HFF-Myc (cell line): ENCODE results near the gene KITLG.

Experiments
- DNase-seq: peaks from one replicate; pipeline ENCODE4 v3.0.0-alpha.2; 2011; ENCODE audit warnings: low read depth; ENCODE audit errors: extremely low read depth
- H3K4me3 ChIP-seq: replicated peaks from 2 replicates; pipeline ENCODE4 v1.5.1; 2011; ENCODE audit warnings: low read depth, mild to moderate bottlenecking, control low read depth, low read length
- TF ChIP-seq, protein P1 (sequence below): IDR thresholded peaks from 2 replicates; pipeline ENCODE4 v1.5.1; 2012; ENCODE audit warnings: mild to moderate bottlenecking, low read depth, low read length, control low read depth; ENCODE audit errors: missing control alignments

The KITLG gene

DNA sequence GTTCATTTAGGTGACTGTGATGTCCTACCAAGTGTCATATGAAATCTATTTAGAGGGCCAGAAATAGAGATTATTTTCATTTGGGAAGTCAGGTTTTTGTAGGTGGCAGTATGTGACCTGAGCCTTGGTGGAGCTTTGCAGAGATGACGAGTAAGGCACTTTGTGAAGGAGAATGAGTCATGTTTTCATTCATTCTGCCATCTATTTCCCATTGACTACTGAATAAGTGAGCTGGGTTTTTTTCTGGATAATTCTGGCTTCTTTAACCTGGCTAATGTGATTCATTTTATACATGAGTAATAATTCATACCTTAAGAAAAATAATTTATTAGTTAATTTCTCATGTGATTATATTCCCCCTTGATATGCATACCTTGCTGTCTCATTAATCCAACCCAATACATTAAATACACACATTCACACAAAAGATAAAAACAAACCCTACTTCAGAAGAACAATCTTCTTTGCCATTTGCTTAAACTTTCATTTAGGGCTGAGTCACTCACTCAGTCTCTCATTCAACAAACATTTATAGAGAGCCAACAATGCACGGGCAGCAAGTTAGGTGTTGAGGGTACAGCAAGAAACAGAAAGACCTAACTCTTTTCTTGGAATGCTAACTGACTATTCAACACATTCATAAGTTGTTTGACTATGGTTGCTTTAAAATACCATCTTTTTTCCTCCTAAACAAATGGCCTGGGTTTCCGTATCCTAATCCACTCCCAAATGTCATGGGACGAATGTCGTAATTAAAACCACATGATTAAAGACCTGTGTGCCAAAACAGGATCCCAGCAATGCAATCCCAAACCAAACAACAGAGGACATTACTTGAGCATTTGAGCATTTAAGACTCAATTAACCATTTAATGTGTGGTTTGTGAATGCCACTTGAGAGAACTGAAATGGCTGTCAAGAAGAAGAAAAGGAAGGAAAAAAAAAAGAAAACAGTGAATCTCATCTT, 78.0 kb downstream of the KITLG start:
- peak; percentile 19 for DNase-seq
- TF ChIP-seq, protein P1, sequence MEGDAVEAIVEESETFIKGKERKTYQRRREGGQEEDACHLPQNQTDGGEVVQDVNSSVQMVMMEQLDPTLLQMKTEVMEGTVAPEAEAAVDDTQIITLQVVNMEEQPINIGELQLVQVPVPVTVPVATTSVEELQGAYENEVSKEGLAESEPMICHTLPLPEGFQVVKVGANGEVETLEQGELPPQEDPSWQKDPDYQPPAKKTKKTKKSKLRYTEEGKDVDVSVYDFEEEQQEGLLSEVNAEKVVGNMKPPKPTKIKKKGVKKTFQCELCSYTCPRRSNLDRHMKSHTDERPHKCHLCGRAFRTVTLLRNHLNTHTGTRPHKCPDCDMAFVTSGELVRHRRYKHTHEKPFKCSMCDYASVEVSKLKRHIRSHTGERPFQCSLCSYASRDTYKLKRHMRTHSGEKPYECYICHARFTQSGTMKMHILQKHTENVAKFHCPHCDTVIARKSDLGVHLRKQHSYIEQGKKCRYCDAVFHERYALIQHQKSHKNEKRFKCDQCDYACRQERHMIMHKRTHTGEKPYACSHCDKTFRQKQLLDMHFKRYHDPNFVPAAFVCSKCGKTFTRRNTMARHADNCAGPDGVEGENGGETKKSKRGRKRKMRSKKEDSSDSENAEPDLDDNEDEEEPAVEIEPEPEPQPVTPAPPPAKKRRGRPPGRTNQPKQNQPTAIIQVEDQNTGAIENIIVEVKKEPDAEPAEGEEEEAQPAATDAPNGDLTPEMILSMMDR, result no peak
- no peak overlapping the region for H3K4me3 ChIP-seq

DNA sequence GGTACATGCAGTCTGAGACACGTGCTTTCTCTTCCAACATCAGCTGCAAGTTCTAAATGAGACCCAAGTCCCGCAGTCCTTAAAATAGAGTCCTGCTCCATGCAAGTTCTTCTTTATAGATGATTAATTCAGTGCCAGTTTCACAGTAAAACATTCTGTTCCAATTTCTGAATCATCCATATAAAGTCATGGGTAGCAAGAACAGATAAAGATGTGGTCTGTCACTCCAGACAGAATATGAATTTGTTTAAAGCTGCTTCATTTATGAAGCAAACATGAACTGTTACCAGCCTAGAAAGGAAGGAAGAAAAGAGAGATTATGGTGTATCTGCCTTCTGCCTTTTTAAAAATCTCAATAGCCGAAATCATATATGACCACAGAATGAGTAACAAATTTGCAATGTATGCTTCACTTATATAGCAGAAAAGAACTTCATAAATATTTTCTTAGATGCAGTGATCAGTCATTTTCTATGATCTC, 83.3 kb downstream of the KITLG start:
- DNase-seq, result no peak
- no peak overlapping the region for H3K4me3 ChIP-seq
- TF ChIP-seq, protein P1, result no peak

DNA sequence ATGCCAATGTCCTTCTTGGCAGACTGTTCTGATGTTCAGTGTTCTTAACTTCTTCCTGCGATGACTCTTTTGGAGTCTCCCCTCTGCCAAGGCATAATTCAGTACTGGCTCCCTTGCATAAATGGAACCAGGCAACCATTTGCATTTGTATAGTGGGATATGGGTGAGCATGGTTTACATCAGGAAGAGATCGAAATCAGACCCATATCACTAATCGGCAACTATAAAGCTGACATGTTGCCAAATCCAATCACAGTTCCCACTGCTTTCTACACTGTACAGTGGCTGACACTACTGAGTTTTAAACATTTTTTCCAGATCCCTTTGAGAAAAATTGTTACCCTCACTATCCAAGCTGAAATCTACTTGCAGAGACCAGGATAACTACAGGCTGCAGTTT, 83.8 kb downstream of the KITLG start:
- TF ChIP-seq, protein P1, result no peak
- DNase-seq, result no peak
- H3K4me3 ChIP-seq, result no peak overlapping the region

DNA sequence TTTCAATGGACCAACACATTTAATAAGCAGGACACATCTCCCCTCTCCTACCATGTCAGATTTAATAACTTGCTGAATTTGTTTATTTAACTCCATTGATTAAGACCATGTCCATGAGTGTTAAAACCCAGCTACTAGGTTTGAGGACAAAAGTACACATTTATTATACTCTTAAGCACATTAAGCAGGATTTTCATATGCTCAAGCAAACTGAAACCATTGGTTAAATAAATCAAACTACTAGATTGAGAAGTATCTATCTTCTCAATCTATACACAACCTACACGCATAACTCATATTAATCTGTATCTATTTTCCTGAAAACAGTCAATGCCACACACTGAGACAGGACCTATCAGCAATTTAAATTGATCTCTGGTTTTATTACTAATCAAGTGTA, 85.2 kb downstream of the KITLG start:
- no peak for DNase-seq
- no peak overlapping the region for H3K4me3 ChIP-seq
- TF ChIP-seq, protein P1, result no peak

DNA sequence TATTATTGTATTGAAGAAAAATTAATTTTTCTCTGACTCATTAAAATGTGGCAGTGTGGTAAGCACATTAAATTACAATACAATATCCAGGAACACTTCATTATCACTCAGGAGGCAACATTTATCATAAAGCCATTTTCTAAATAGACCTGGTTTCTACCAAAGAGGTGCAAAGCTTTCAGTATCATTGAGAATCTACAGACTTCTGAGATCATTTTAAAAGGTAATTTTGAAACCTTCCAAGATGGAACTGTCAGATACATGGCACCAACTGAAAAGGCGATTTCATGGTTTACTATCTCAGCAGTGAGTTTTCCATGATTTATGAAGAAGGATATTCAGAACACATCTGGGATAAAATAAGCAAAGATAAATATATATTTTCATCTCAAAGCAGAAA, 85.8 kb downstream of the KITLG start:
- H3K4me3 ChIP-seq, result no peak overlapping the region
- no peak for DNase-seq

DNA sequence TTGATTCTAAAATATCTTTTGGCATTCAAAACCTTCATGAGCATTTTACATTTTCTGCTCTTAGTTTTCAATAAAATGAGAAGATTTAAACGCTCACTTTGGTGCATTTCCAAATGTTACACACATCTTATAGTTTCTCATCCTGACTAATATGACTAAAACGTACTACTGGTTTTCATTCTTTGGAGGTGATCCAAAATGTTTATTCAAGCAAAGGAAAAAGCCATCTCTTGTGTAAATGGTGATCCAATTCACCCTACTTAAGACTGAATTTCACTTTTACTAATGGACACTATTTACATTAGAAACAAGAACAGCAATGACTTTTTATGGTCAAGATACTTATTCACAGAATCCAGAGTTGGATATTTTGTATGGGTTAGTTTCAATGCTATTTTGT, 86.6 kb downstream of the KITLG start:
- H3K4me3 ChIP-seq, result no peak overlapping the region

More for the DNA sequence above, 85.8 kb downstream of the KITLG start:
- TF ChIP-seq, protein P1, result no peak

More for the DNA sequence above, 86.6 kb downstream of the KITLG start:
- peak; percentile 32 for DNase-seq
- TF ChIP-seq, protein P1, result no peak
